ENCODE results near the gene LYL1.

The LYL1 gene

DNA sequence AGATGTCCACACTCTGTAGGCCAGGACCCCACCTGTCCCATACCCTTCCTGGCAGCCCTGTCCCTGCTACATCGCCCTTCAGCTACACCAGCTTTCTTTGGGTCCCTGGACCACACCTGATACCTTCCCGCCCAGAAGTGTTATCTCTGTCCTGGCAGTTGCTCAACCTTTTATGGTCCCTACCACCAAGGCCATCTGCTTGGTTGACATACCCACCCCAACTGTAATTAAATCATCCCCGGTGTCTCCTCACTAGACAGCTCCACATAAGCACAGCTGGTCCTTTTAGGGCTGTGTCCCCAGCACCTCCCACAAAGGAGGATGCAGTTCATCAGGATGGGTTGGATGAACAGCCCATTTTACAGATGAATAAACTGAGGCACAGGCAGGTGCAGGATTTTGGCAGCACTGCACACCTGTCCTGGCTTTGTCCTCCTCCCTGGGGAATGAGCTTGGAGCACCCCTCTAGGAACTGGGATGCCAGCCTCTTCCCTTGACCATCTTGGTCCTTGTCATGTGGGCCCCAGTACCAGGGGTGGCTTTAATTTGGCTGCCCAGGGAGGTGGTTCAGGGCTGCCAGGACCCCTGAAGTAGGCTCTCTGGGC lies 28.3 kb upstream of the LYL1 start:
- CTCF ChIA-PET = interaction anchor here (0.7 to 2.3 kb wide), 5 partner anchors 17 to 166 kb away, joined by 4 to 9 read pairs (median 6); no protein-coding TSS in a partner anchor
- no peak for TF ChIP-seq CTCF (IDR thresholded peaks at IDR 0.05; ENCODE audit: insufficient read depth, low read length, missing control alignments)
- no peak overlapping the region for H3K4me3 ChIP-seq (ENCODE audit: low read depth, low read length)
- no peak for DNase-seq (ENCODE audit: low read depth, low spot score)
- POLR2A ChIA-PET = interaction anchor here (1.2 to 2.3 kb wide), 3 partner anchors 10 to 27 kb away, joined by 3 to 8 read pairs (median 4); partner anchors contain the start of genes IER2 and STX10

- CTCF ChIA-PET = interaction anchor here (1.2 to 2.2 kb wide), 4 partner anchors 10 to 164 kb away, joined by 6 to 9 read pairs (median 6); no protein-coding TSS in a partner anchor
- no peak overlapping the region for H3K4me3 ChIP-seq (ENCODE audit: low read depth, low read length)
- no peak for DNase-seq (ENCODE audit: low read depth, low spot score)
- POLR2A ChIA-PET = interaction anchor here (0.6 to 1.0 kb wide), 2 partner anchors 15 to 269 kb away, joined by 3 to 4 read pairs; no protein-coding TSS in a partner anchor
- TF ChIP-seq CTCF (IDR thresholded peaks at IDR 0.05; ENCODE audit: insufficient read depth, low read length, missing control alignments) = no peak
Observed at GRCh38 chr19:13129384-13129783, 26.7 kb upstream of the LYL1 start.

DNA sequence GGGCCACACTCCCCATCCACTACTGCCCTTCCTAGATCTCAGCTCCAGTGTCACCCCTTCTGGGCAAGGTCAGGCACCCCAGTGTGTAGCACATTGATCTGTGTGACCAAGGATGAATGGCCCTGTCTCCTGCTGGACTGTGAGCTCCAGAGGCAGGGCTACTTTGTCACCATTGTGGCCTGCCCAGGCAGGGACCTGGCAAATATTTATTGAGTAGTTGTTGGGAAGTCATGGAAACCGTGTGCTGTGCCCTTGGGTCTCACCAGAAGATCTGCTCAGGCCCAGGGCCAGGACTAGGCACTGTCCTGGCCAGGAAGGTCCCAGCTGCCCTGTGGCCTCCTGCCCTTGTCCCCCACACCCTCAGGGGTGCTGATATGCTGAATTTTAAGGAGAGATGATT lies 25.9 kb upstream of the LYL1 start:
- TF ChIP-seq CTCF (IDR thresholded peaks at IDR 0.05; ENCODE audit: insufficient read depth, low read length, missing control alignments) = no peak
- CTCF ChIA-PET = interaction anchor here (1.2 to 2.0 kb wide), 3 partner anchors 9 to 163 kb away, joined by 6 to 9 read pairs (median 7); no protein-coding TSS in a partner anchor
- POLR2A ChIA-PET = interaction anchor here (1.0 kb wide), 1 partner anchor 15 kb away, joined by 3 read pairs; no protein-coding TSS in a partner anchor
- DNase-seq (ENCODE audit: low read depth, low spot score) = no peak
- H3K4me3 ChIP-seq (ENCODE audit: low read depth, low read length) = no peak overlapping the region

DNA sequence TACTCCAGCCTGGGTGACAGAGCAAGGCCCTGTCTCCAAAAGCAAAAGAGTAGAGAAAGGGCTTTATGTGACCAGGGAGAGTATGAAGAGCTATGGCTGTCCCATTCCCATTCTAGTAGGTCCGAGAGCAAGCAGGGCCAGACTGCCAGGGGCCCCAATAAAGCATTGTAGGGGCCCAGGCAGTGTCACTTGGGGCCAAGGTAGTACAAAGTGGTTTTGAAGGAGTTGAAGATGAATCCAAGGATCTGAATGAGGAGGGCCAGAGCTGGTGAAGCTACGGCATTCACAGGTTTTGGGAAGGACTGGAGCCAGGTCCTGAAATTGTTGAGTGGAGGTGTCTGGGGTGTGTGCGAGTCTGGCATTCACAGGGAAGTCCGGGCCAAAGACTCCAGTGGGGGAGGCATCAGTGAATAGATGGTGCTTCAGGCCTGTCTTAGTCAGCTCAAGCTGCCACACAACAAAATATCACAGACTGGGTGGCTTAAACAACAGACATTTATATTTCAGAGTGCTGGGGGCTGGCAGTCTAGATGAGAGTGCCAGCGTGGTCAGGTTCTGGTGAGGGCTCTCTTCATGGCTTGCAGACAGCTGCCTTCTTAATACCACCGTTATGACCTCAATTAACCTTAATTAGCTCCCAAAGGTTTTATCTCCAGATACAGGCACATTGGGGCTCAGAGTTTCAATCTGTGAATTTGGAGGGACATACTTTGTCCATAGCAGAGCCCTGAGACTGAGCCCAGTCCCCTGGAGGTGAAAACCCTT lies 25.3 kb upstream of the LYL1 start:
- H3K4me3 ChIP-seq (ENCODE audit: low read depth, low read length) = no peak overlapping the region
- CTCF ChIA-PET = interaction anchor here (0.8 to 2.0 kb wide), 3 partner anchors 9 to 152 kb away, joined by 3 to 9 read pairs (median 6); no protein-coding TSS in a partner anchor
- POLR2A ChIA-PET = interaction anchor here (0.6 to 0.9 kb wide), 2 partner anchors 27 to 143 kb away, joined by 3 to 5 read pairs; no protein-coding TSS in a partner anchor
- no peak for DNase-seq (ENCODE audit: low read depth, low spot score)
- TF ChIP-seq CTCF (IDR thresholded peaks at IDR 0.05; ENCODE audit: insufficient read depth, low read length, missing control alignments) = no peak

GRCh38 chr19:13127051-13127450 lies 24.4 kb upstream of the LYL1 start:
- H3K4me3 ChIP-seq (ENCODE audit: low read depth, low read length) = no peak overlapping the region
- ChIA-PET POLR2A (interaction anchor here (0.9 kb wide), 1 partner anchor 28 kb away, joined by 5 read pairs; no protein-coding TSS in a partner anchor), CTCF (interaction anchor here (1.2 to 2.6 kb wide), 3 partner anchors 33 to 162 kb away, joined by 4 to 14 read pairs (median 9); no protein-coding TSS in a partner anchor)
- no peak for DNase-seq (ENCODE audit: low read depth, low spot score)
- TF ChIP-seq CTCF (IDR thresholded peaks at IDR 0.05; ENCODE audit: insufficient read depth, low read length, missing control alignments) = no peak
